Stimulated activated effector memory CD8-positive, alpha-beta T cell treated with anti-CD3 and anti-CD28 coated beads, Interleukin-12 subunit alpha, Interleukin-12 subunit beta, amount 100 ng/mL, for 72 hours (primary cell): Measurements from ENCODE around the gene NBAS.
"Not testable (repeated sequence)": the region's sequence is repeated elsewhere in the genome, so short reads cannot be mapped to it uniquely, and the experiment has no call there.

Source experiments
- ATAC-seq: fragments of 150-1000 bp; cut with Tn5 transposase; 2 replicates; pipeline ENCODE4 v1.10.0; 2021
- DNase-seq, 2 donors: peaks; one replicate each; pipeline ENCODE4 v3.0.0; 2021 to 2022; ENCODE audit warnings: low spot score in 2 of 2
- H3K27ac Mint-ChIP-seq: one replicate; pipeline ENCODE4 v1.8.0; 2022; ENCODE audit warnings: mild to moderate bottlenecking, mixed read lengths
- H3K36me3 Mint-ChIP-seq: one replicate; pipeline ENCODE4 v1.8.0; 2022; ENCODE audit warnings: mild to moderate bottlenecking, mixed read lengths
- H3K4me1 Mint-ChIP-seq: one replicate; pipeline ENCODE4 v1.8.0; 2022; ENCODE audit warnings: mixed read lengths
- H3K4me3 Mint-ChIP-seq: one replicate; pipeline ENCODE4 v1.8.0; 2022; ENCODE audit warnings: mild to moderate bottlenecking, mixed read lengths
- H3K9me3 Mint-ChIP-seq: one replicate; pipeline ENCODE4 v1.8.0; 2022; ENCODE audit warnings: mixed read lengths

Gene NBAS

GRCh38 chr2:15412779-15413178 is 148.4 kb downstream of the NBAS start:
- H3K27ac Mint-ChIP-seq, result no peak overlapping the region
- no peaks in the 10 kb centered on the region for H3K9me3 Mint-ChIP-seq
- H3K4me1 Mint-ChIP-seq, result no peaks in the 10 kb centered on the region
- no peak for ATAC-seq
- H3K4me3 Mint-ChIP-seq, result no peak overlapping the region
- no peak for DNase-seq
- peaks cover 38% of the 10 kb centered on the region for H3K36me3 Mint-ChIP-seq

- H3K36me3 Mint-ChIP-seq, result peaks cover 34% of the 10 kb centered on the region
- H3K9me3 Mint-ChIP-seq, result no peaks in the 10 kb centered on the region
- DNase-seq (no peak), ATAC-seq (no peak)
- H3K4me1 Mint-ChIP-seq, result no peaks in the 10 kb centered on the region
- H3K27ac Mint-ChIP-seq, result no peak overlapping the region
- H3K4me3 Mint-ChIP-seq, result no peak overlapping the region
Observed at GRCh38 chr2:15412309-15412708, 148.8 kb downstream of the NBAS start.

- ATAC-seq (no peak), DNase-seq (no peak)
- Mint-ChIP-seq H3K36me3 (peaks cover 22% of the 10 kb centered on the region), H3K4me3 (no peak overlapping the region), H3K4me1 (no peaks in the 10 kb centered on the region), H3K9me3 (no peaks in the 10 kb centered on the region), H3K27ac (no peak overlapping the region)
Observed at GRCh38 chr2:15410884-15411283, 150.2 kb downstream of the NBAS start.

GRCh38 chr2:15408759-15409158 is 152.4 kb downstream of the NBAS start:
- no peak overlapping the region for H3K4me3 Mint-ChIP-seq
- H3K27ac Mint-ChIP-seq, result no peak overlapping the region
- H3K4me1 Mint-ChIP-seq, result no peaks in the 10 kb centered on the region
- no peak for ATAC-seq
- H3K9me3 Mint-ChIP-seq, result no peaks in the 10 kb centered on the region
- DNase-seq, result no peak
- H3K36me3 Mint-ChIP-seq, result peaks cover 14% of the 10 kb centered on the region

- peaks cover 18% of the 10 kb centered on the region for H3K36me3 Mint-ChIP-seq
- H3K4me3 Mint-ChIP-seq, result no peak overlapping the region
- no peaks in the 10 kb centered on the region for H3K4me1 Mint-ChIP-seq
- no peaks in the 10 kb centered on the region for H3K9me3 Mint-ChIP-seq
- DNase-seq (no peak), ATAC-seq (no peak)
- H3K27ac Mint-ChIP-seq, result no peak overlapping the region
Observed at GRCh38 chr2:15407666-15408065, 153.5 kb downstream of the NBAS start.

- ATAC-seq, H3K9me3 Mint-ChIP-seq, H3K4me1 Mint-ChIP-seq, H3K27ac Mint-ChIP-seq, H3K4me3 Mint-ChIP-seq, DNase-seq: not testable (repeated sequence)
- peaks cover 24% of the 10 kb centered on the region for H3K36me3 Mint-ChIP-seq
Observed at GRCh38 chr2:15404511-15404910, 156.6 kb downstream of the NBAS start.

- H3K27ac Mint-ChIP-seq, result no peak overlapping the region
- ATAC-seq (no peak), DNase-seq (no peak)
- H3K36me3 Mint-ChIP-seq, result peaks cover 24% of the 10 kb centered on the region
- H3K4me1 Mint-ChIP-seq, result no peaks in the 10 kb centered on the region
- H3K4me3 Mint-ChIP-seq, result no peak overlapping the region
- no peaks in the 10 kb centered on the region for H3K9me3 Mint-ChIP-seq
Observed at GRCh38 chr2:15400240-15400826, 160.8 kb downstream of the NBAS start.

- Mint-ChIP-seq H3K27ac (no peak overlapping the region), H3K4me1 (no peaks in the 10 kb centered on the region)
- no peak for ATAC-seq
Observed at GRCh38 chr2:15399241-15399640, 161.9 kb downstream of the NBAS start.

GRCh38 chr2:15391751-15392150 is 169.4 kb downstream of the NBAS start:
- Mint-ChIP-seq H3K9me3 (no peaks in the 10 kb centered on the region), H3K27ac (no peak overlapping the region), H3K4me1 (no peaks in the 10 kb centered on the region), H3K36me3 (peaks cover 54% of the 10 kb centered on the region), H3K4me3 (no peak overlapping the region)
- ATAC-seq, result no peak
- DNase-seq, result no peak

More at GRCh38 chr2:15399241-15399640, 161.9 kb downstream of the NBAS start:
- H3K36me3 Mint-ChIP-seq, result peaks cover 24% of the 10 kb centered on the region
- DNase-seq, result no peak
- no peak overlapping the region for H3K4me3 Mint-ChIP-seq
- no peaks in the 10 kb centered on the region for H3K9me3 Mint-ChIP-seq

GRCh38 chr2:15389895-15390294 is 171.2 kb downstream of the NBAS start:
- H3K4me3 Mint-ChIP-seq, result no peak overlapping the region
- no peak for ATAC-seq
- DNase-seq, result no peak
- H3K36me3 Mint-ChIP-seq, result peaks cover 54% of the 10 kb centered on the region
- H3K27ac Mint-ChIP-seq, result no peak overlapping the region
- H3K9me3 Mint-ChIP-seq, result no peaks in the 10 kb centered on the region
- H3K4me1 Mint-ChIP-seq, result no peaks in the 10 kb centered on the region

GRCh38 chr2:15389326-15389700 is 171.8 kb downstream of the NBAS start:
- DNase-seq (no peak), ATAC-seq (no peak)
- Mint-ChIP-seq H3K4me1 (no peaks in the 10 kb centered on the region), H3K4me3 (no peak overlapping the region), H3K36me3 (peaks cover 50% of the 10 kb centered on the region), H3K27ac (no peak overlapping the region), H3K9me3 (no peaks in the 10 kb centered on the region)

GRCh38 chr2:15388406-15389325 is 172.5 kb downstream of the NBAS start:
- Mint-ChIP-seq H3K9me3 (no peaks in the 10 kb centered on the region), H3K4me3 (no peak overlapping the region), H3K27ac (no peak overlapping the region), H3K36me3 (peaks cover 43% of the 10 kb centered on the region), H3K4me1 (no peaks in the 10 kb centered on the region)
- no peak for ATAC-seq
- no peak for DNase-seq

- Mint-ChIP-seq H3K27ac (no peak overlapping the region), H3K36me3 (peaks cover 26% of the 10 kb centered on the region), H3K4me3 (no peak overlapping the region), H3K4me1 (no peaks in the 10 kb centered on the region), H3K9me3 (no peaks in the 10 kb centered on the region)
- no peak for ATAC-seq
- no peak for DNase-seq
Observed at GRCh38 chr2:15385184-15385583, 175.9 kb downstream of the NBAS start.

- Mint-ChIP-seq H3K4me3 (no peak overlapping the region), H3K36me3 (peaks cover 28% of the 10 kb centered on the region), H3K4me1 (no peaks in the 10 kb centered on the region), H3K27ac (no peak overlapping the region), H3K9me3 (no peaks in the 10 kb centered on the region)
- DNase-seq (no peak), ATAC-seq (no peak)
Observed at GRCh38 chr2:15383695-15384350, 177.3 kb downstream of the NBAS start.

- Mint-ChIP-seq H3K4me1 (no peaks in the 10 kb centered on the region), H3K4me3 (no peak overlapping the region), H3K36me3 (peaks cover 42% of the 10 kb centered on the region), H3K9me3 (no peaks in the 10 kb centered on the region), H3K27ac (no peak overlapping the region)
- DNase-seq (no peak), ATAC-seq (no peak)
Observed at GRCh38 chr2:15378148-15378908, 182.8 kb downstream of the NBAS start.
